HG03575 (cell line): Measurements from ENCODE around the gene RNF207.

Experiments
- ATAC-seq: cut with Tn5 transposase; IDR thresholded peaks from one replicate; pipeline ENCODE4 v1.9.1; 2021; ENCODE audit not compliant: unreplicated experiment, insufficient number of reproducible peaks, low FRiP score; ENCODE audit errors: extremely low read depth

The RNF207 gene

GRCh38 chr1:6245086-6245868 is 39.4 kb downstream of the RNF207 start:
- no peak for ATAC-seq

- ATAC-seq: no peak
Observed at GRCh38 chr1:6245869-6246496, 40.1 kb downstream of the RNF207 start.

GRCh38 chr1:6246497-6247467 is 40.9 kb downstream of the RNF207 start:
- no peak for ATAC-seq

GRCh38 chr1:6247651-6248050 is 41.7 kb downstream of the RNF207 start:
- no peak for ATAC-seq

- no peak for ATAC-seq
Observed at GRCh38 chr1:6248161-6248776, 42.4 kb downstream of the RNF207 start.

- no peak for ATAC-seq
Observed at GRCh38 chr1:6248932-6249738, 43.2 kb downstream of the RNF207 start.

GRCh38 chr1:6249739-6250689 is 44.1 kb downstream of the RNF207 start:
- no peak for ATAC-seq

- no peak for ATAC-seq
Observed at GRCh38 chr1:6251233-6251632, 45.3 kb downstream of the RNF207 start.

- no peak for ATAC-seq
Observed at GRCh38 chr1:6251681-6252373, 45.9 kb downstream of the RNF207 start.

- no peak for ATAC-seq
Observed at GRCh38 chr1:6252374-6252710, 46.4 kb downstream of the RNF207 start.

GRCh38 chr1:6253380-6253779 is 47.5 kb downstream of the RNF207 start:
- ATAC-seq: no peak

GRCh38 chr1:6254691-6255090 is 48.8 kb downstream of the RNF207 start:
- ATAC-seq: no peak

GRCh38 chr1:6256645-6257044 is 50.7 kb downstream of the RNF207 start:
- ATAC-seq: no peak

GRCh38 chr1:6257541-6258069 is 51.7 kb downstream of the RNF207 start:
- no peak for ATAC-seq

- no peak for ATAC-seq
Observed at GRCh38 chr1:6258675-6259074, 52.8 kb downstream of the RNF207 start.

- no peak for ATAC-seq
Observed at GRCh38 chr1:6259491-6260362, 53.8 kb downstream of the RNF207 start.
